ENCODE measurements around the gene RPS6KA5.
"Not testable (repeated sequence)": the region's sequence is repeated elsewhere in the genome, so short reads cannot be mapped to it uniquely, and the experiment has no call there.

The RPS6KA5 gene

GRCh38 chr14:90981636-90982035 is 78.8 kb downstream of the RPS6KA5 start:
- TF ChIP-seq CTCF (conservative IDR thresholded peaks at IDR 0.05) = no peak

DNA sequence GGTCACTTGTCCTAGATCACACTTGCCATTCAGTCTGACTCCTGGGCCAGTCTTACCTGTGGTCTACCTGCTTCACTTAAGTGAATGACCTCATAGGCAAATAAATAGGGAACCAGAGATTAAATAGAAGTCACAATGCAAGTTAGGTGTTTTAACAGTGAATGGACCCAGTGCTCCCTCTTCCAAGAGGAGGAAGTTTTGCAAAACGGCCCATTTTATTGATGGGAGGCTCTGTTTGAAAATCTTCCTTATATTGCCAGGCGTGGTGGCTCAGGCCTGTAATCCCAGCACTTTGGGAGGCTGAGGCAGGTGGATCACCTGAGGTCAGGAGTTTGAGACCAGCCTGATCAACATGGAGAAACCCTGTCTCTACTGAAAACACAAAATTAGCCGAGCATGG is 79.8 kb downstream of the RPS6KA5 start:
- H3K27ac ChIP-seq = not testable (repeated sequence)

More at GRCh38 chr14:90981636-90982035, 78.8 kb downstream of the RPS6KA5 start:
- H3K27ac ChIP-seq = no peak overlapping the region

DNA sequence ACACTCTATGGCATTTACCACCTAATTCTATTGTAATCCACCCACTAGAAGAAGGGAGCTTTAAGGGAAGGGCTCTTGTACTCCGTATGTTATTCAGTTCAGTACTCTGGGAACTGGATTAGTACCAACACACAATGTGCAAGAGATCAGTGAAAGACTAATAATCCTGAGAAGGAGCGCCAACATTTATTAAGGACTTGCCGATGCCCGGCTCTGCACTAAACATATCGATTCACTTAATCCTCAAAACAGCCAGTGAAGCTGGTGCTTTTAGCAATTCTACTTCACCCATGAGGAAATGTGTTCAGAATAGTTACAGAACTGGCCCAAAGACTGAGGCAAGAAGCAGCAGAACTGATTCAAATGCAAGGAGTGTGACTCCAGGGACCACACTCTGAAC is 80.9 kb downstream of the RPS6KA5 start:
- no peak for TF ChIP-seq CTCF (conservative IDR thresholded peaks at IDR 0.05)
- H3K27ac ChIP-seq = no peak overlapping the region

GRCh38 chr14:90976101-90976500 is 84.3 kb downstream of the RPS6KA5 start:
- no peak overlapping the region for H3K27ac ChIP-seq
- no peak for TF ChIP-seq CTCF (conservative IDR thresholded peaks at IDR 0.05)

DNA sequence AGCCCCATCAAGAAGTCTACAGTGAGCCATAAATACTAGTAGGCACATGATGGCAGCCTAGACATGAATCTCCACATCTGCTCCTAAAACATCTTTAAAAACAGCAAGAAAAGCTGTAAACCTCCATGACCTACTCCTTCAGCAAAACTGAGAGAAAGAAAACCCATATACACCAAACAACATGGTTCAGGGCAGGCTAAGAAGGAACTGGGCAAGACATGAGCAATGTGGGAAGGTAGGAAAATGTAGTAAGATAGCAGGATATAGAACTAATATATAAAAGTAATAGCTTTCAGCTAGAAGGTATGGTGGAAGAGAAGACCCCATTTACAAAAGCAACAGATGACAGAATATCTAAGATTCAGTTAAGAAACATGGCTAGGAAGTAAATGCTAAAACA is 88.8 kb downstream of the RPS6KA5 start:
- TF ChIP-seq CTCF (conservative IDR thresholded peaks at IDR 0.05) = no peak
- no peak overlapping the region for H3K27ac ChIP-seq

GRCh38 chr14:90970167-90970600 is 90.3 kb downstream of the RPS6KA5 start:
- no peak for TF ChIP-seq CTCF (conservative IDR thresholded peaks at IDR 0.05)
- H3K27ac ChIP-seq = no peak overlapping the region

GRCh38 chr14:90969531-90970166 is 90.8 kb downstream of the RPS6KA5 start:
- no peak for TF ChIP-seq CTCF (conservative IDR thresholded peaks at IDR 0.05)
- no peak overlapping the region for H3K27ac ChIP-seq

DNA sequence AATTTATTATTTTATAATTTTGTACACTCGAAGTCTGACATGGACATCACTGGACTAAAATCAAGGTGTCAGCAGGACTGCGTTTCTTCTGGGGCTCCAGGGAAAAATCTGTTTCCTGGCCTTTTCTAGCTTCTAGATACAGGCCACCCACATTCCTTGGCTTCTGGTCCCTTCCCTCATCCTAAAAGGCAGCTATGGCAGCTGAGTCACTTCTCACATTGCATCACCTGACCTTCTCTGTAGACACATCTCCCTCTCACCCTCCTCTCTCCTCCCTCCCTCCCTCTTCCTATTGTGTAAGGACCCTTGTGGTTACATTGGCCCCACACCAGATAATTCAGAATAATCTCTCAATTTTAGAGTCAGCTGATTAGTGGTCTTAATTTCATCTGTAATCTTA is 92.4 kb downstream of the RPS6KA5 start:
- H3K27ac ChIP-seq = no peak overlapping the region
- no peak for TF ChIP-seq CTCF (conservative IDR thresholded peaks at IDR 0.05)

Measured in VCaP (cell line).